ENCODE measurements around the gene GLIS1. TPM values are rescaled to one million over a fixed set of nuclear protein-coding genes. Genes with fewer than 3 reads are reported as not detected.

The GLIS1 gene
- total RNA-seq, 1 experiment from 2014 or later: 0.24 TPM

DNA sequence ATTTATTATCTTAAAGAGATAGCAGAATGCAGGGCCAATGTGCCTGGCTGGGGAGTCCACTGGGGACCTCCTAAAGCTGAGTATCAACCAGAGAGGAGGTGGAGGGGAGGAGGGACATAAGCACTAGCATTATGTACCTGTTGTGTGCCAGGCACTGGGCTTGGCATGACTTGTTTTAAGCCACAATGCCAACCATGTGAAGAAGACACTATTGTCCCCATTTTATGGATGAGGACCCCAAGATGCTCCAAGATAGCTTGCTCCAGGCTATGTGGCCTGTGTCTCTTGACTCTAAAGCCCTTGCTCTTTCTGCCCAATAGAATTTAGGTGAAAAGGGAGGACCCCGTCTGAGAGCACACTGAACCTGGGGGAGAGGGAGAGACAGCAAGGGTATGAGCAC, 111.3 kb downstream of the GLIS1 start (continued):
- TF ChIP-seq, protein P1, sequence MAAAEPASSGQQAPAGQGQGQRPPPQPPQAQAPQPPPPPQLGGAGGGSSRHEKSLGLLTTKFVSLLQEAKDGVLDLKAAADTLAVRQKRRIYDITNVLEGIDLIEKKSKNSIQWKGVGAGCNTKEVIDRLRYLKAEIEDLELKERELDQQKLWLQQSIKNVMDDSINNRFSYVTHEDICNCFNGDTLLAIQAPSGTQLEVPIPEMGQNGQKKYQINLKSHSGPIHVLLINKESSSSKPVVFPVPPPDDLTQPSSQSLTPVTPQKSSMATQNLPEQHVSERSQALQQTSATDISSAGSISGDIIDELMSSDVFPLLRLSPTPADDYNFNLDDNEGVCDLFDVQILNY (CRISPR knock-in tag; IDR thresholded peaks at IDR 0.05): no peak
- TF ChIP-seq, protein P2, sequence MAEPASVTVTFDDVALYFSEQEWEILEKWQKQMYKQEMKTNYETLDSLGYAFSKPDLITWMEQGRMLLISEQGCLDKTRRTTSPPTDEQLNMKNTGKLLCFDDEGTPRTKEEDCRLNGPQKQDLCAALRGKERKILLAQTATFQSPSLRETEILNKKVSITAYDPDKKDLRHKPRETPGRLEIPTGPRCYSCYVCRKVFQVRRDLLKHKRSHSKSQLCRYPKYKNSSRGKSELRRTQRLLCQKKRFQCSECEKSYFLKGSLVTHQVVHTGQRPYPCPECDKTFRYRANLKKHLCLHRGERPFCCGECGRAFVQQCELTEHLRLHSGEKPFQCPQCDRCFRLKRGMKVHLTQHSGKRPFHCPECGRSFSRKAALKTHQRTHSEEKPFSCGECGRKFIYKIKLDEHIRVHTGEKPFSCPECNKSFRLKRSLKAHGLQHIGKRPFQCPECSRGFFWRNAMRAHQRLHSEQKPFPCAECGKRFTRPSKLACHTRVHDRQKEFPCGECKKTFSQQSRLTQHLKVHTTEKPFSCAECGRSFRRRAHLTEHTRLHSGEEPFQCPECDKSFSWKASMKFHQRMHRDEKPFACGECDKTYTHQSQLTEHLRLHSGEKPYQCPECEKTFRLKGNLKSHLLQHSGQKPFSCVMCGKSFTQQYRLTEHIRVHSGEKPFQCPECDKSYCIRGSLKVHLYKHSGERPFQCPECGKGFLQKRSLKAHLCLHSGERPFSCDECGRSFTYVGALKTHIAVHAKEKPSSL (CRISPR knock-in tag; conservative IDR thresholded peaks at IDR 0.05): no peak
- TF ChIP-seq SP1 (CRISPR knock-in tag; conservative IDR thresholded peaks at IDR 0.05): no peak
- TF ChIP-seq, protein P3, sequence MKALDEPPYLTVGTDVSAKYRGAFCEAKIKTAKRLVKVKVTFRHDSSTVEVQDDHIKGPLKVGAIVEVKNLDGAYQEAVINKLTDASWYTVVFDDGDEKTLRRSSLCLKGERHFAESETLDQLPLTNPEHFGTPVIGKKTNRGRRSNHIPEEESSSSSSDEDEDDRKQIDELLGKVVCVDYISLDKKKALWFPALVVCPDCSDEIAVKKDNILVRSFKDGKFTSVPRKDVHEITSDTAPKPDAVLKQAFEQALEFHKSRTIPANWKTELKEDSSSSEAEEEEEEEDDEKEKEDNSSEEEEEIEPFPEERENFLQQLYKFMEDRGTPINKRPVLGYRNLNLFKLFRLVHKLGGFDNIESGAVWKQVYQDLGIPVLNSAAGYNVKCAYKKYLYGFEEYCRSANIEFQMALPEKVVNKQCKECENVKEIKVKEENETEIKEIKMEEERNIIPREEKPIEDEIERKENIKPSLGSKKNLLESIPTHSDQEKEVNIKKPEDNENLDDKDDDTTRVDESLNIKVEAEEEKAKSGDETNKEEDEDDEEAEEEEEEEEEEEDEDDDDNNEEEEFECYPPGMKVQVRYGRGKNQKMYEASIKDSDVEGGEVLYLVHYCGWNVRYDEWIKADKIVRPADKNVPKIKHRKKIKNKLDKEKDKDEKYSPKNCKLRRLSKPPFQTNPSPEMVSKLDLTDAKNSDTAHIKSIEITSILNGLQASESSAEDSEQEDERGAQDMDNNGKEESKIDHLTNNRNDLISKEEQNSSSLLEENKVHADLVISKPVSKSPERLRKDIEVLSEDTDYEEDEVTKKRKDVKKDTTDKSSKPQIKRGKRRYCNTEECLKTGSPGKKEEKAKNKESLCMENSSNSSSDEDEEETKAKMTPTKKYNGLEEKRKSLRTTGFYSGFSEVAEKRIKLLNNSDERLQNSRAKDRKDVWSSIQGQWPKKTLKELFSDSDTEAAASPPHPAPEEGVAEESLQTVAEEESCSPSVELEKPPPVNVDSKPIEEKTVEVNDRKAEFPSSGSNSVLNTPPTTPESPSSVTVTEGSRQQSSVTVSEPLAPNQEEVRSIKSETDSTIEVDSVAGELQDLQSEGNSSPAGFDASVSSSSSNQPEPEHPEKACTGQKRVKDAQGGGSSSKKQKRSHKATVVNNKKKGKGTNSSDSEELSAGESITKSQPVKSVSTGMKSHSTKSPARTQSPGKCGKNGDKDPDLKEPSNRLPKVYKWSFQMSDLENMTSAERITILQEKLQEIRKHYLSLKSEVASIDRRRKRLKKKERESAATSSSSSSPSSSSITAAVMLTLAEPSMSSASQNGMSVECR (CRISPR knock-in tag; IDR thresholded peaks at IDR 0.05; ENCODE audit: borderline replicate concordance): no peak
- TF ChIP-seq, protein P4, sequence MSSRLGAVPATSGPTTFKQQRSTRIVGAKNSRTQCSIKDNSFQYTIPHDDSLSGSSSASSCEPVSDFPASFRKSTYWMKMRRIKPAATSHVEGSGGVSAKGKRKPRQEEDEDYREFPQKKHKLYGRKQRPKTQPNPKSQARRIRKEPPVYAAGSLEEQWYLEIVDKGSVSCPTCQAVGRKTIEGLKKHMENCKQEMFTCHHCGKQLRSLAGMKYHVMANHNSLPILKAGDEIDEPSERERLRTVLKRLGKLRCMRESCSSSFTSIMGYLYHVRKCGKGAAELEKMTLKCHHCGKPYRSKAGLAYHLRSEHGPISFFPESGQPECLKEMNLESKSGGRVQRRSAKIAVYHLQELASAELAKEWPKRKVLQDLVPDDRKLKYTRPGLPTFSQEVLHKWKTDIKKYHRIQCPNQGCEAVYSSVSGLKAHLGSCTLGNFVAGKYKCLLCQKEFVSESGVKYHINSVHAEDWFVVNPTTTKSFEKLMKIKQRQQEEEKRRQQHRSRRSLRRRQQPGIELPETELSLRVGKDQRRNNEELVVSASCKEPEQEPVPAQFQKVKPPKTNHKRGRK (CRISPR knock-in tag; IDR thresholded peaks at IDR 0.05; ENCODE audit: borderline replicate concordance): no peak
- TF ChIP-seq, protein P5, sequence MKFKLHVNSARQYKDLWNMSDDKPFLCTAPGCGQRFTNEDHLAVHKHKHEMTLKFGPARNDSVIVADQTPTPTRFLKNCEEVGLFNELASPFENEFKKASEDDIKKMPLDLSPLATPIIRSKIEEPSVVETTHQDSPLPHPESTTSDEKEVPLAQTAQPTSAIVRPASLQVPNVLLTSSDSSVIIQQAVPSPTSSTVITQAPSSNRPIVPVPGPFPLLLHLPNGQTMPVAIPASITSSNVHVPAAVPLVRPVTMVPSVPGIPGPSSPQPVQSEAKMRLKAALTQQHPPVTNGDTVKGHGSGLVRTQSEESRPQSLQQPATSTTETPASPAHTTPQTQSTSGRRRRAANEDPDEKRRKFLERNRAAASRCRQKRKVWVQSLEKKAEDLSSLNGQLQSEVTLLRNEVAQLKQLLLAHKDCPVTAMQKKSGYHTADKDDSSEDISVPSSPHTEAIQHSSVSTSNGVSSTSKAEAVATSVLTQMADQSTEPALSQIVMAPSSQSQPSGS (CRISPR knock-in tag; IDR thresholded peaks at IDR 0.05; ENCODE audit: borderline replicate concordance, low read depth): no peak
- TF ChIP-seq, protein P6, sequence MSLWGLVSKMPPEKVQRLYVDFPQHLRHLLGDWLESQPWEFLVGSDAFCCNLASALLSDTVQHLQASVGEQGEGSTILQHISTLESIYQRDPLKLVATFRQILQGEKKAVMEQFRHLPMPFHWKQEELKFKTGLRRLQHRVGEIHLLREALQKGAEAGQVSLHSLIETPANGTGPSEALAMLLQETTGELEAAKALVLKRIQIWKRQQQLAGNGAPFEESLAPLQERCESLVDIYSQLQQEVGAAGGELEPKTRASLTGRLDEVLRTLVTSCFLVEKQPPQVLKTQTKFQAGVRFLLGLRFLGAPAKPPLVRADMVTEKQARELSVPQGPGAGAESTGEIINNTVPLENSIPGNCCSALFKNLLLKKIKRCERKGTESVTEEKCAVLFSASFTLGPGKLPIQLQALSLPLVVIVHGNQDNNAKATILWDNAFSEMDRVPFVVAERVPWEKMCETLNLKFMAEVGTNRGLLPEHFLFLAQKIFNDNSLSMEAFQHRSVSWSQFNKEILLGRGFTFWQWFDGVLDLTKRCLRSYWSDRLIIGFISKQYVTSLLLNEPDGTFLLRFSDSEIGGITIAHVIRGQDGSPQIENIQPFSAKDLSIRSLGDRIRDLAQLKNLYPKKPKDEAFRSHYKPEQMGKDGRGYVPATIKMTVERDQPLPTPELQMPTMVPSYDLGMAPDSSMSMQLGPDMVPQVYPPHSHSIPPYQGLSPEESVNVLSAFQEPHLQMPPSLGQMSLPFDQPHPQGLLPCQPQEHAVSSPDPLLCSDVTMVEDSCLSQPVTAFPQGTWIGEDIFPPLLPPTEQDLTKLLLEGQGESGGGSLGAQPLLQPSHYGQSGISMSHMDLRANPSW (CRISPR knock-in tag; conservative IDR thresholded peaks at IDR 0.05; ENCODE audit: low read depth): no peak
- TF ChIP-seq ATF1 (CRISPR knock-in tag; IDR thresholded peaks at IDR 0.05): no peak
- no peak for TF ChIP-seq TCF7 (CRISPR knock-in tag; IDR thresholded peaks at IDR 0.05; ENCODE audit: low read depth)
- TF ChIP-seq CREB1 (CRISPR knock-in tag; IDR thresholded peaks at IDR 0.05): no peak

DNA sequence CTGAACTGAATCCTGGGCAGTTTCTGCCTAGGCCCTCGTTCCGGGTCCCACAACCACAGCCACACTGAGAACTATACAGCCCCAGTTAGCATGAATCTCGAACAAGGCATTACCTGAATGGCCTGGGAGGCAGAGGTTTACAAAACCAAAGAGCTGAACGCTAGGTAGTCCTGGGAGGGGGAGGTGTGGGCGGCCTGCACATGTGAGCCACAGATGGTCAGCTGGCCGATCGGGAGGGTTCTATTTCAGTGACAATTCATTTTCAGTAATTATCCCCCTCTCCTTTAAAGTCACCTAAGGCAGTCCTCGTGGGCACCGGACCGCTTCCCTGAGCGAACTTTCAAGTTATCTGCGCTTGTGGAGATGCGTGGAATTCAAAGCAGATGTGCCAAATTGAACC, 111.9 kb downstream of the GLIS1 start:
- Mint-ChIP-seq H3K27ac (no peak overlapping the region), H3K9me3 (no peaks in the 10 kb centered on the region), H3K4me1 (no peaks in the 10 kb centered on the region), H3K27me3 (ENCODE audit: low read depth) (no peaks in the 10 kb centered on the region), H3K36me3 (no peaks in the 10 kb centered on the region), H3K4me3 (no peak overlapping the region)
- ATAC-seq: no peak
- DNase-seq (ENCODE audit: low spot score): no peak
- ChIA-PET POLR2A (interaction anchor here (0.8 kb wide), 1 partner anchor 10 kb away, joined by 3 read pairs; no protein-coding TSS in a partner anchor), CTCF (interaction anchor here (1.0 to 1.9 kb wide), 2 partner anchors 33 to 141 kb away, joined by 3 to 7 read pairs; no protein-coding TSS in a partner anchor)
- TF ChIP-seq ELF4 (CRISPR knock-in tag; IDR thresholded peaks at IDR 0.05; ENCODE audit: low read depth): no peak
- TF ChIP-seq ZNF121 (CRISPR knock-in tag; IDR thresholded peaks at IDR 0.05): no peak
- no peak for TF ChIP-seq ZNF263 (CRISPR knock-in tag; IDR thresholded peaks at IDR 0.05; ENCODE audit: low read depth)
- TF ChIP-seq ZNF317 (CRISPR knock-in tag; IDR thresholded peaks at IDR 0.05; ENCODE audit: borderline replicate concordance, low read depth): no peak
- TF ChIP-seq EMX1 (CRISPR knock-in tag; IDR thresholded peaks at IDR 0.05): no peak
- TF ChIP-seq, protein P4 (CRISPR knock-in tag; IDR thresholded peaks at IDR 0.05; ENCODE audit: borderline replicate concordance): no peak
- TF ChIP-seq, protein P7, sequence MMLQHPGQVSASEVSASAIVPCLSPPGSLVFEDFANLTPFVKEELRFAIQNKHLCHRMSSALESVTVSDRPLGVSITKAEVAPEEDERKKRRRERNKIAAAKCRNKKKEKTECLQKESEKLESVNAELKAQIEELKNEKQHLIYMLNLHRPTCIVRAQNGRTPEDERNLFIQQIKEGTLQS (CRISPR knock-in tag; conservative IDR thresholded peaks at IDR 0.05): no peak
